DMS153 (cell line): ENCODE data around the gene SCAF1.
A peak's percentile ranks its signal among the peaks of the same experiment; 100 is the strongest.

Experiments used
- DNase-seq: peaks from one replicate; lab custom pipeline; 2025; lab: John Stamatoyannopoulos, UW

The SCAF1 gene

GRCh38 chr19:49643466-49643865 is 1.5 kb downstream of the SCAF1 start:
- no peak for DNase-seq

GRCh38 chr19:49645592-49645991 is 3.6 kb downstream of the SCAF1 start:
- DNase-seq: no peak

GRCh38 chr19:49645995-49646394 is 4.0 kb downstream of the SCAF1 start:
- no peak for DNase-seq

GRCh38 chr19:49646586-49646985 is 4.6 kb downstream of the SCAF1 start:
- DNase-seq: no peak

GRCh38 chr19:49651029-49651819 is 9.2 kb downstream of the SCAF1 start:
- no peak for DNase-seq

- DNase-seq: no peak
Observed at GRCh38 chr19:49651820-49652550, 10.0 kb downstream of the SCAF1 start.

GRCh38 chr19:49652551-49653465 is 10.8 kb downstream of the SCAF1 start:
- DNase-seq: no peak

GRCh38 chr19:49653466-49653806 is 11.4 kb downstream of the SCAF1 start:
- no peak for DNase-seq

GRCh38 chr19:49654581-49654980 is 12.6 kb downstream of the SCAF1 start:
- no peak for DNase-seq

GRCh38 chr19:49655570-49656455 is 13.8 kb downstream of the SCAF1 start:
- DNase-seq: no peak

GRCh38 chr19:49656456-49657109 is 14.6 kb downstream of the SCAF1 start:
- no peak for DNase-seq

GRCh38 chr19:49657493-49658138 is 15.6 kb downstream of the SCAF1 start:
- no peak for DNase-seq

- DNase-seq: no peak
Observed at GRCh38 chr19:49658139-49658517, 16.1 kb downstream of the SCAF1 start.

GRCh38 chr19:49658566-49659442 is 16.8 kb downstream of the SCAF1 start:
- no peak for DNase-seq

GRCh38 chr19:49660338-49660961 is 18.4 kb downstream of the SCAF1 start:
- DNase-seq: no peak

GRCh38 chr19:49662011-49662410 is 20.0 kb downstream of the SCAF1 start:
- no peak for DNase-seq

GRCh38 chr19:49663224-49663623 is 21.2 kb downstream of the SCAF1 start:
- DNase-seq: no peak

GRCh38 chr19:49664171-49665035 is 22.4 kb downstream of the SCAF1 start:
- DNase-seq: peak; percentile 83
